GM18505 (cell line): Measurements from ENCODE around the gene EEIG2.

ENCODE experiments used
- ATAC-seq: cut with Tn5 transposase; IDR thresholded peaks from one replicate; pipeline ENCODE4 v1.9.1; 2021; ENCODE audit not compliant: unreplicated experiment
- POLR2A ChIP-seq: IDR thresholded peaks from 4 replicates; pipeline ENCODE4 v1.6.1; 2011; ENCODE audit warnings: borderline replicate concordance; ENCODE audit not compliant: insufficient read depth, insufficient read length; ENCODE audit errors: extremely low read depth

EEIG2 gene

DNA sequence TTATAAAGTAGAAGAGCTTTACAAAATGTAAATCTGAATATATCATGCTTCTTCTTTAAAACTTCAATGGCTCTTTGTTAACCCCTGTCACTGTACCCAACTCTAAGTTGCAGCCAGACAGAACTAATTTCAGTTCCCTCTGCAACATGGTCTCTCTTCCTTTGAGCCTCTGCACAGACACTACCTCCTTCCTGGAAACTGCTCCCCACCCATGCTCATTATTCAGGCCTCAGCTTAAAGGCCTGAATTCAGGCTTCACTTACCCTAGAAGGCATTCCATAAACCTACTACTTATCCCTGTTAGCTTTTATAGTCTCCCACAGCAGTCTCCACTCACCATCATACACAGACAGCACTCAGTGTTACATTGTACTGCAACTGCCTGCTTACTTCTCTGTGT lies 2.6 kb upstream of the EEIG2 start:
- peak; percentile 26 for TF ChIP-seq POLR2A
- ATAC-seq, result peak; percentile 23

DNA sequence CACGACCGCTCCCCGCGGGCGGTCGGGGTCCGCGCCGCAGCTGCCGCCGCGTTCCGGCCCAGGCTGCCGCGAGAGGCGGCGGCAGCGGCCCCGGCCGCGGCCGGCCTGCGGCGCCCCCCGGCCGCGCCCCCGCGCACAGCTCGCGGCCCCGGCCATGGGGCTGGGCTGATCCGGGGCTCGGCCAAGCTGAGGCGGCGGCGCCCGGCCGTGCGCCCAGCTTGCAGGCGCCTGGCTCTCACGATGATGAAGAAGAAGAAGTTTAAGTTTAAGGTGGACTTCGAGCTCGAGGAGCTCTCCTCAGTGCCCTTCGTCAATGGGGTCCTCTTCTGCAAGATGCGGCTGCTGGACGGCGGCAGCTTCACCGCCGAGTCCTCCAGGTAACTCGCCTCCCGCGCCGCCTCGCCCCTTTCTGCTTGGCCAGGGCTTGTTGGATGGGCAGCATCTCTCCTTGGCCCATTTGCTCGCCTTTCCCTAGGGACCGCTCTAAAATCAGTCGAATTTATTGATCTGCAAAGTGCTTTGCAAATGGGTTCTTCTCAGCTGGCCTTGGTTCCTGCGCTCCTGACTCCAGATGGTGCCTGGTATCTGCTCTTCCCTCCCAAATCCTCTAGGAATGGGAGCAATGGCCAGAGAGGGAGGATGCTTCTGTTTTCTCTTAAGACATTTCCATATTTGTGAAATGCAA lies 431 bp downstream of the EEIG2 start:
- TF ChIP-seq POLR2A, result no peak

DNA sequence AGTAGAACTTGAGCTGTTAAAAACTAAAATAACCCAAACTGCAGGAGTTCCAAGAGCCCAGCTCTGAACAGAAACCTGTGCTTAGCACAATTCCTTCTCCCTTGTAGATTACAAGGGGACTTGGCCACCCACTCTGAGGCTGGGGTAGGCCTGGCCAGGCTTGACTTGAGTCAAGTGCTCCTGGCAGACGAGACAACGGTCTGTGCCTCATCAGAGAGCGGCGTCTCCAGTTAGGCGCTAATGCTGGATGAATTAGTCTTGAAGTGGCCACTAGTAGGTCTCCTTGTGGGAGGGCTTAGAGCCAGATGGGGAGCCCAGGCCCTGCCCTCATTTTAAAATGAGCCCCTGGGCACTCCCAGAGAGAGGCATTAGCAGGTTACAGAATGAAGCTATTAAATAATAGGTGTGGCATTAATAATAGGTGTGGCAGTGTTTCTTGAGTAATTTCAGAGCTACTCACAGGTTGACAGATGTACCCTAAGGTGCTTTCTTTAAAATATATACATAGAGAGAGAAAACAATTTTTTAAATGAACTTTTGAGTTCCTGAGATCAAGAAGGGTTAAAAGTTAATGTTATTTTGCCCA lies 1.1 kb downstream of the EEIG2 start:
- TF ChIP-seq POLR2A, result peak; percentile 63
- ATAC-seq, result peak; percentile 28

More for the DNA sequence above, 431 bp downstream of the EEIG2 start:
- peak; percentile 37 for ATAC-seq

DNA sequence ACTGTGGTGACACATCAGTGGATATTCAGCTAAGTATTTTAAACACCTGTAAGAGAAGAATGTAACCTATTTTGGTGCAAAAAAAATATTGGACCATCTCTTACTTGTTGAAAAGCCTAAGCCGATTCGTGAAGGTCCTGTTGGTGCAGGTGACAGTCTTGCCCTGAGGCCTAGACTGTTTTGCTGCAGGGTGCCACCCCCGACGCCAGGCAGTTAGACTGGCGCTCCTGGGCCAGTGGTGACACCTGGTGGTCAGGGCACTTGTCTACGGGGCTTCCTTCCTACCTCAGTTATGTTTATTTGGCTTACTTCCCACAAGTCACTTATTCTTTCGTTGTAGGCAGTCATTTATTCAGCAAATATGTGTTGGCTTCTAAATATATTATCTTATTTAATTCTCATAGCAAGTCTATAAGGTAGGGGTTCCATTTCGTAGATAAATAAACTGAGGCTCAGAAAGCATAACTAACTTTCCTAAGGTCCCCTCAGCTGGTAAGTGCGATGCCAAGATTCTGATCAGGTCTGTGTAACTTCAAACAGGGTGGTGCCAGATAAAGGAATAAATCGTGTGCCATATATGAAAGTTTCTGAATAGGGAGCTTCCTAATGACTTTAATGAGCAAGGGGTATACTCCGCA lies 1.9 kb downstream of the EEIG2 start:
- no peak for TF ChIP-seq POLR2A
- ATAC-seq, result peak; percentile 32

DNA sequence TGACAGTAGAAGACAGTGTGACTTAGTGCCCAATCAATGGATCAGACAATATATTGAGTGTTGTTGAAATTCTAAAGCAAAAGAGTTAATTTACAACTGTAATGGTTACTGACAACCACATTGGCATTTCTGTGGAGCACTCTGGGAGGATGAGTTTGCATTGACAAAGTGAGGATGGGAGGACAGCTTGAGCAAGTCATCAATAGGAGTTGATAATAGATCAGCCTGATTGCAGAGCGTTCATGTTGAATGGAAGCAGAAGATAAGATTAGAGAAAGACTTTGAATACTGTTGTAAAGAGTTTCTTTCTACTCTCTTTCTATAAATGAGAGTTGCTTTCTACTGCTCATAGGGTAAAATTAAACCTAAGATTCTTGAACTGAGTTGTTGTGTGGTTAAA lies 3.9 kb downstream of the EEIG2 start:
- TF ChIP-seq POLR2A, result no peak
- ATAC-seq, result no peak

DNA sequence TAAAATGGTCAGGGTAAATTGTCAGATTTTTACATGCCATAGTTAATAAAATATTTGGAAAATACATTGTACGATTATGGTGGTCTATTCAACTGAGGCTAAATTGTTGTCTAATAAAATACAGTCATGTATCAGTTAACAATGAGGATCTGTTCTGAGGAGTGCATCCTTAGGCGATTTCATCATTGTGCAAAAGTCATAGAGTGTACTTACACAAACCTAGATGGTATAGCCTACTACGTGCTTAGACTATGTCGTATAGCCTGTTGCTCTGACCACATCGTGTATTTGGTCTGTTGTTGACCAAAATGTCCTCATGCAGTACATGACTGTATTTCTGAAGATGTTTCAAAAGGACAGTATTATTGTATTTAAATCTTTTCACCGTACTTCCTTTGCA lies 5.2 kb downstream of the EEIG2 start:
- TF ChIP-seq POLR2A, result no peak
- no peak for ATAC-seq

DNA sequence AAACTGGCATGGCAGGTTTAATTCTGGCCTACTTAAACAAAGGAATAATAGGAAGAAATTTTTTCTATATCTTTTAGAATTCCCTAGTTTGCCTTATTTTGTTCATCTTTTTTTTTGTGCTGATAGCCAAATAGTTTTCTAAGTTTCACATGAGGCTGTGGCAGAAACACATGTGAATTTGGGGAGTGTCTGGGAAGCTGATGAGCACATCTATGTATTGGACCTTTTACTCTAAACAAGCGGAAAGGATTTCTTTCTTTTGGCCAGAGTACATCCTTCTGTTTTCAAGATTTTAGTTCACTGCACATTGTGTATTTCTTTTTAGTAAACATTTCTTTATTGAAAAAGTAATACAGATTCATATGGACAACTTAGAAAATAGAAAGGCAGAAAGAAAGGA lies 5.6 kb downstream of the EEIG2 start:
- ATAC-seq, result no peak
- no peak for TF ChIP-seq POLR2A

DNA sequence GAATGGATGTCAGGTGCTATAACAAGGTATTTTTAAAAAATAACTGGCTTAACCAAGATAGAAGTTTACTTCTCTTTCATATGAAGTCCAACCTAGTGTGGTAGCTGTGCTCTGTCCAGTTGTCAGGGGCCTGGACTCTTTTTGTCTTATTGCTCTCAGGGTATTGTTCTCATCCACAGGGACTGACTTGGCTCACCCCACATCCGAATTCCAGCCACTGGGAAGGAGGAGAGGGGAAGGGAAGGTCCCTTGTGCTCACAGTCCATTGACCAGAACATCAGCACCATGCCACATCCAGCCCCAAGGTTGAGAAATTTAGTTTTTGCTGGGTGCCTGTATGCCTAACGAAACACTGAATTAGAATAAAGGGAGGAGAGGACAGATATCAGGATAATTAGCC lies 8.7 kb downstream of the EEIG2 start:
- no peak for ATAC-seq
- no peak for TF ChIP-seq POLR2A

DNA sequence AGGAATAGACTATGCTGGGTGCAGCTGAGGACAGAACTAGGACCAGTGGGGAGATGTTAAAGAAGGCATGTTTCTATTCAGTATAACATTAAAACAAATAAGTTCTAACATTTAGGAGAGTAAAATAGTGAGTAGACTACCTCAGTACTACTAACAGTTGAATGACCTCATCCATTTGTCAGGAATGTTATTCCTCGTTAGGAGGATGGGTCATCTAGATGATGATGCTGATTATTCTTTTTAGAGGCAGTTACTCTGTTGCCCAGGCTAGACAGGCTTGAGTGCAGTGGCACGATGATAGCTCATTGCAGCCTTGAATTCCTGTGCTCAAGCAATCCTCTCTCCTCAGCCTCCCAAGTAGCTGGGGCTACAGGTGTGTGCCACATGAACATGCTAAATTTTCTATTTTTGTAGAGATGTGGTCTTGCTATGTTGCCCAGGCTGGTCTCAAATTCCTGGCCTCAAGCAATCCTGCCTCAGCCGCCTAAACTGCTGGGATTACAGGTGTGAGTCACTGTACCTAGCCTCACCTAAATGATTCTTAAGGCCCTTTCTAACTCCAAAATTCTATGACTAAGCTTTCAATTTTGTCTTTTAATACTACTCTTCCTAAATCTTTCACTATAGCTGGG lies 9.3 kb downstream of the EEIG2 start:
- ATAC-seq, result no peak
- no peak for TF ChIP-seq POLR2A

DNA sequence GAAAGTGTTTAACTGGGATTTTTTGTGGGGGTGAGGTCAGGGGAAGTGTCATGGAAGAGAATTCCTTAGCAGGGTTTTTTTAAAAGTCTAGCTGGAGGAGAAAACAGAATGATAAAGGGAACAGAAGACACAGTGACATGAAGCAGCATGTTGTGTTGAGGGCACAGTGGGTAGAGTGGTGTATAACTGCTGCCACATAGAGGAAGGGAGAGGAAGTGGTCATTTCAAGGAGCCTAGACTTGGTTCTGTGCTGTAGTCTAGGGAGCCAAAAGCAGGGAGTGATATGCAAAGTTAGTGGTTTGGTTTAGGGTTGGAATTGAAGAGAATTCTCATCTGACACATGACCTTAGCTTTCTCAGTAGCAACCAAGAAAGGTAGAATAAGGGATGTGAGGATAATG lies 10.2 kb downstream of the EEIG2 start:
- ATAC-seq, result peak; percentile 97
- no peak for TF ChIP-seq POLR2A

DNA sequence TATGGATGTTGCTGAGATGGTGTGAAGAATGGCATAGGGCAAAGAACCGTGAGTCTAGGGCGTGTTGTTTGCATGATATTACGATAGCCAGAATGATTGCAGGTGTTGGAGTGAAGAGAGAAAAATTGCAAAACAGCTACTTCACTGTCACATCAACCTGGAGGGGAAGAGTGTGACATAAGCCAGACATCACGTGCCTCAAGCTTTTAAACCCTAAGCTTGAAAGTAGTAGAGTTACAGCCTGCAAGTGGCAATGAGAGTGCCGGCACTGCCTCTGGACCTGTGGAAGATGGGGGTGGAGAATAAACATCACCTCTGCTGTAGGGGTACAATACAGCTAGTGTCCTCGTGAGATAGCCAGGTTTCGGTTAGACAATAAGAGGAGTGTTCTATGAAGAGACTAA lies 11.1 kb downstream of the EEIG2 start:
- no peak for ATAC-seq
- no peak for TF ChIP-seq POLR2A

DNA sequence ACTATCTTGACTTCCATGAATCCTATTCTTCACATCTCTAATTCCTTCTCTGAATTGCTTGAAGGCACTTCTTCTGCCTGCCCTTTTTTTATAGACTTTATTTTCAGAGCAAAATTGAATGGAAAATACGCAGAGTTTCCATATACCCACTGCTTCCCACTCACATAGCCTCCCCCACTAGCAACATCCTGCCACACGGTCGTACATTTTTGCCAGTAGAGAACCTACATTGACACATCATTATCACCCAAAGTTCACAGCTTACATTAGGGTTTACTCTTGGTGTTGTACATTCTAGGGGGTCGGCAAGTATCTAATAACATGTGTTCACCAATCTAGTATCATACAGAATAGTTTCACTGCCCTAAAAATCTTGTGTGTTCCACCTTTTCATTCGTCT lies 12.3 kb downstream of the EEIG2 start:
- no peak for ATAC-seq
- no peak for TF ChIP-seq POLR2A

DNA sequence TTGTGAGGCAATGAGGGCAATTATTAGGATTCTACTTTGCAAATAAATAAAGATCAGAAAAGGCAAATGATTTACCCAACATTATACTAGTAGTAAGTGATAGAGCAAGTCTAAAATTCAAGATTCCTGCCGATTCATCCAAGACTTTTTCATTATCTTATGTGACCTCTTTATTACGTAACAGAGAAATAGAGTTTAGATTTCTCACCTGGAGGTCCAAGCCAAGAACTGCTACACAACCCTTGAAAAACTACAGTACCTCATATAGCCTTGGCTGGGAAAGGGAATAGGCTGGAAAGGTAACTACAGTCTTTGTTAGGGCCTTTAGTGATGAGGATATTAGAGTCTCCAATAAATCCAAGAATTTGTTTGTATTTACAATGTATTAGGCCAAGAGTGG lies 13.3 kb downstream of the EEIG2 start:
- no peak for ATAC-seq
- no peak for TF ChIP-seq POLR2A

DNA sequence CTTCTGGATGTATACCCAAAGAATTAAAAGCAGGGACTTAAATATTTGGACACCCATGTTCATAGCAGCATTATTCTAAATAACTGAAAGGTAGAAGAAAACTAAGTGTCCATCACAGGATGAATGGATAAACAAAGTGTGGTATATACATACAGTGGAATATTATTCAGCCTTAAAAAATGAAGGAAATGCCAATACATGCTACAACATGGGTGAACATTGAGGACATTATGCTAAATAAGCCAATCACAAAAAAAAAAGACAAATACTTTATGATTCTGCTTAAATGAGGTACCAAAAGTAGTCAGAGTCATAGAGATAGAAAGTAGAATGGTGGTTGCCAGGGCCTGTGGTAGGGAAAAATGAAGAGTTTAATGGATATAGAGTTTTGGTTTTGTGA lies 14.1 kb downstream of the EEIG2 start:
- no peak for ATAC-seq
- TF ChIP-seq POLR2A, result no peak
